ENCODE results near the gene DAZAP1.

DNA sequence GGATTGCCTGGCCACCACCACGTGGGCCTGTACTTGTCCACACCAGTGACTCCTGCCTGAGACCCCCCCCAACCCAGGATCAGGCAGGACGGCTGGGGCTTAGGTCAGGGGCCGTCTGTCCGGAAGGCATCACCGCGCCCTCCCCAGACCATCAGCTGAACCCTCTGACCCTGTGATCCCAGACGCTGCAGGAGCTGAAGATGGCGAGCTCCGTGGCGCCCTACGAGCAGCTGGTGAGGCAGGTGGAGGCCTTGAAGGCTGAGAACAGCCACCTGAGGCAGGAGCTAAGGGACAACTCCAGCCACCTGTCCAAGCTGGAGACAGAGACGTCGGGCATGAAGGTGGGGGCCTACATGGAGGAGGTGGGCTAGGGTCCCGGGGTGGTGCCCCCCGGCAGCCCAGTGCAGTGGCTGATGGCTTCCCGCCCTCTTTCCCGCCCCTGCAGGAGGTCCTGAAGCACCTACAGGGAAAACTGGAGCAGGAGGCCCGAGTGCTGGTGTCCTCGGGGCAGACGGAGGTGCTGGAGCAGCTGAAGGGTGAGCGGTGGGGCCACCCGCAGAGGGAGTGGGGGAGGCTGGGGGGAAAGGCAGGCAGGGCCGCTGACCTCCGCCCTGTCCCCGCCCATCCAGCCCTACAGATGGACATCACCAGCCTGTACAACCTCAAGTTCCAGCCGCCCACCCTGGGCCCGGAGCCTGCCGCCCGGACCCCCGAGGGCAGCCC is 45.6 kb downstream of the DAZAP1 start:
- TF ChIP-seq, protein P1, sequence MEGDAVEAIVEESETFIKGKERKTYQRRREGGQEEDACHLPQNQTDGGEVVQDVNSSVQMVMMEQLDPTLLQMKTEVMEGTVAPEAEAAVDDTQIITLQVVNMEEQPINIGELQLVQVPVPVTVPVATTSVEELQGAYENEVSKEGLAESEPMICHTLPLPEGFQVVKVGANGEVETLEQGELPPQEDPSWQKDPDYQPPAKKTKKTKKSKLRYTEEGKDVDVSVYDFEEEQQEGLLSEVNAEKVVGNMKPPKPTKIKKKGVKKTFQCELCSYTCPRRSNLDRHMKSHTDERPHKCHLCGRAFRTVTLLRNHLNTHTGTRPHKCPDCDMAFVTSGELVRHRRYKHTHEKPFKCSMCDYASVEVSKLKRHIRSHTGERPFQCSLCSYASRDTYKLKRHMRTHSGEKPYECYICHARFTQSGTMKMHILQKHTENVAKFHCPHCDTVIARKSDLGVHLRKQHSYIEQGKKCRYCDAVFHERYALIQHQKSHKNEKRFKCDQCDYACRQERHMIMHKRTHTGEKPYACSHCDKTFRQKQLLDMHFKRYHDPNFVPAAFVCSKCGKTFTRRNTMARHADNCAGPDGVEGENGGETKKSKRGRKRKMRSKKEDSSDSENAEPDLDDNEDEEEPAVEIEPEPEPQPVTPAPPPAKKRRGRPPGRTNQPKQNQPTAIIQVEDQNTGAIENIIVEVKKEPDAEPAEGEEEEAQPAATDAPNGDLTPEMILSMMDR (conservative IDR thresholded peaks at IDR 0.05) = no peak
- no peak for TF ChIP-seq EZH2 (IDR thresholded peaks at IDR 0.05; ENCODE audit: low read depth)

All from PC-9 (cell line).